Measurements from ENCODE around the gene MUSTN1.

MUSTN1 gene

DNA sequence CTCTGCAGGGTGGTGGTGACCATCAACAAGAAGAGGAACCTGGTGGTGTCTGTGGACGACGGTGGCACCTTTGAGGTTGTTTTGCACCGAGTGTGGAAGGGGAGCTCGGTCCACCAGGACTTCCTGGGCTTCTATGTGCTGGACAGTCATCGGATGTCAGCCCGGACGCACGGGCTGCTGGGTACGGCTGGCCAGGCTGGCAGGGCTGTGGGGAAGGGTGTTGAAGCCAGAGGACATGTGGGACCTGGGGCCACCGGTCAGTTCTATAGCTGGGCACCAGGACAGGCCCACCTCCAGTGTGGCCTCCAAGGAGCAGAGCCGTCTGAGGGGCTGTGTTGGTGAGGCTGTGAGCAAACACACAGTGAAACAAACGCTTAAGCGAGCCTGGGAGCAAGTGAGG, 44.1 kb downstream of the MUSTN1 start:
- DNase-seq (ENCODE audit: low read depth), result no peak
- no peak overlapping the region for H3K4me3 ChIP-seq (ENCODE audit: low read depth, low read length)
- TF ChIP-seq CTCF (IDR thresholded peaks at IDR 0.05; ENCODE audit: control insufficient read depth, extremely low read depth, insufficient read depth), result no peak

GRCh38 chr3:52790337-52790736, 44.5 kb downstream of the MUSTN1 start:
- no peak for TF ChIP-seq CTCF (IDR thresholded peaks at IDR 0.05; ENCODE audit: control insufficient read depth, extremely low read depth, insufficient read depth)
- no peak overlapping the region for H3K4me3 ChIP-seq (ENCODE audit: low read depth, low read length)
- DNase-seq (ENCODE audit: low read depth), result no peak

GRCh38 chr3:52789746-52790040, 45.1 kb downstream of the MUSTN1 start:
- no peak overlapping the region for H3K4me3 ChIP-seq (ENCODE audit: low read depth, low read length)
- DNase-seq (ENCODE audit: low read depth), result no peak
- TF ChIP-seq CTCF (IDR thresholded peaks at IDR 0.05; ENCODE audit: control insufficient read depth, extremely low read depth, insufficient read depth), result no peak

DNA sequence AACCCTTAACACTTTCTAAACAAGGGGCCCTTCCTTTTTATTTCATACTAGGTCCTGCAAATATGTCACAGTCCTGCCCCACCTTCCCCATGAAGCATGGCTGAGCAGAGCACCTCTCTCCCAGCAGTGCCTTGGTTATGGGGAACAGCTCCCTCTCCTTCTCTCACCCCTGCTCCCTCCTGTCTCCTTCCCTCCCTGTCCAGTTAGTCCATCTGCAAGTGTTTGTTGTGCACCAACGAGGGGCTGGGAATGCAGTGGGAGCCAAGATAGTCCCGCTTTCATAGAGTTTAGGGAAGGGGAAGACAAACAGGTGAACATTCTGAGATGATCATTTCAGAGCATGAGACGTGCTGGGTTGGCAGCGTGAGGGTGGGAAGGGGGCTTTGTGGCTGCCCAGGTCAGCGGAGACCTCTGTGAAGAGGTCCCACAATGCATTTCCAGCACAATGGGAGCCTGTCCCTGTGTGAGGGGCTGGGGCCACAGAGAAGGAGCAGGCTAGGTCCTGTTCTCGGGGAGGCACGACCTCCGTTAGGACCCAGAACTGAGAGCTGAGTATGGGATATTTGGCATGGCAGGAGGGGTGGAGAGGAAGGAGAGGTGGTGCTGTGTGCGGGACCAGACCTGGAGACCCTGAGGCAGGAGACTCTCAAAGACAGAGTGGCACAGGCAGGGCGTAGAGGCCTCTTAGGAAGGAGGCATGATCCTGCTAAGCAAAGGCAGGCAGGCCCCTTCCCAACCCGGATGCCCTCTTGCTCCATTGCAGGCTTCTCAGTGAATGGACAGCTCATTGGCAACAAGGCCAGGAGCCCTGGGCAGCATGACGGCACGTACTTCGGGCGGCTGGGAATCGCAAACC, 45.7 kb downstream of the MUSTN1 start:
- no peak for DNase-seq (ENCODE audit: low read depth)
- no peak for TF ChIP-seq CTCF (IDR thresholded peaks at IDR 0.05; ENCODE audit: control insufficient read depth, extremely low read depth, insufficient read depth)
- H3K4me3 ChIP-seq (ENCODE audit: low read depth, low read length), result no peak overlapping the region

DNA sequence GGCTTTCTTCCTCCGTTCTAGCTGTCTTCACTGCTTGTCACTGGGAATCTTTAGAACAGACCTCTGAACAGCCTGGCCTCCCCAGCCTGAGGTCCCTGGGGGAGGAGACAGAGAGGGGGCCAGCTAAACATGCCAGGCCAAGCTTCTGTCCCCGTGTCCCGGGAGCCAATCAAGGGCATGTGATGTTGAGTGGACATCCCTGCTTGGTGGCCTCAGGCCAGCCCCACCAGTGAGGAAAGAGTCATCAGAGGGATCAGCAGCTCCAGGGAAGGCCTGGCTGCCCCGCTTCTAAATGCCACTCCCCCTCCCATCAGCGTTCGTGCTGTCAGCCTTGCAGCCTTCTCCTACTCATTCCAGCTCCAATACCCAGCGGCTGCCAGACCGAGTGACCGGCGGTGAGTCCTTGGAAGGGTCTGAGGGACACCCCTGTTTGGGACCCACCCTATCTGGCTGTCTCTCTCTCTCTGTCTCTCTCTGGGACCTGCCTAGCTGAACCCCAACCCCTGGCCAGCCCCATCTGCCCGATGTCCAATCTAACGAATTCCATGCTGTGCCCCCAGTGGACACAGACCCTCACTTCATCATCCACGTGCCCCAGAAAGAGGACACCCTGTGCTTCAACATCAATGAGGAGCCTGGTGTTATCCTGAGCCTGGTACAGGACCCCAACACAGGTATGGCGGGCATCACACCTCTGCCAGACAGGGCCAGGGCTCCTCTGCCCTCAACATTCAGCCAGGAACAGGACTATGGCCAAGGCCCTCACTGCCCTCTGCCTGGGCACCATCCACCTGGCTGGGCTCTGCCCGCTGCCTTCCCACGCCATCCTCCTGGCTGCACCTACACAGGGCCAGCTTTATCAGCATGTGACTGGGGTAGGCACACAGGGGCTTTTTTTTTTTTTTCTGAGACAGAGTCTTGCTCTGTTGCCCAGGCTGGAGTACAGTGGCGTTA, 46.9 kb downstream of the MUSTN1 start:
- no peak for TF ChIP-seq CTCF (IDR thresholded peaks at IDR 0.05; ENCODE audit: control insufficient read depth, extremely low read depth, insufficient read depth)
- DNase-seq (ENCODE audit: low read depth), result no peak

GRCh38 chr3:52787246-52787645, 47.6 kb downstream of the MUSTN1 start:
- no peak for TF ChIP-seq CTCF (IDR thresholded peaks at IDR 0.05; ENCODE audit: control insufficient read depth, extremely low read depth, insufficient read depth)
- DNase-seq (ENCODE audit: low read depth), result no peak
- H3K4me3 ChIP-seq (ENCODE audit: low read depth, low read length), result no peak overlapping the region

More for the DNA sequence above, 46.9 kb downstream of the MUSTN1 start:
- H3K4me3 ChIP-seq (ENCODE audit: low read depth, low read length), result no peak overlapping the region
